Fibroblast of gingiva (primary cell): ENCODE measurements around the gene CRYBG1.

Source experiments
- DNase-seq: peaks from one replicate; pipeline ENCODE4 v3.0.0-alpha.2; 2011; ENCODE audit warnings: low read depth

CRYBG1 gene

DNA sequence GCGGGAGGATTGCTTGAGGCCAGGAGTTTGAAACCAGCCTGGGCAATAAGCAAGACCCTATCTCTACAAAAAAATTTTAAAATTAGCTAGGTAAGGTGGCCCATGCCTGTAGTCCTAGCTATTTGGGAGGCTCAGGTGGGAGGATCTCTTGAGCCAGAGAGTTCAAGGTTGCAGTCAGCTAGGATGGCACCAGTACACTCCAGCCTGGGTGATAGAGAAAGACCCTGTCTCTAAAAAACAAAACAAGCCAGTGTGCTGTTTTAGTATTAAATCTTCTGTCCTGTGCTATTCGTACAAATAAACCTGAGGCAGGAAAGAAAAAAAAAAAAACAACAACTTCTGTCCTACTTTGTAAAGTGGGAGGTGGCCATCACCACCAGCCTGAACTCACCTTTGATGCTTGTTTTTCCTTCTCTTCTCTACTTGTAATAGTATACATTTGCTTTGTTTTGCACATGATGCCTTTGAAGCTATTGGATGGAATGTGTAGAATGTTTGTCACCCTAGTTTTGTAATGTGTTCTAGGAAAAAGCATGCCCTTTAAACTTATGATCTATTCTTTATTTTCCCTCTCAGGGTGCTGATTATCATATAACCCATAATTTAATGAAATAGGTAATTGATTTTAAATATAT is 102.5 kb downstream of the CRYBG1 start:
- DNase-seq, result no peak

DNA sequence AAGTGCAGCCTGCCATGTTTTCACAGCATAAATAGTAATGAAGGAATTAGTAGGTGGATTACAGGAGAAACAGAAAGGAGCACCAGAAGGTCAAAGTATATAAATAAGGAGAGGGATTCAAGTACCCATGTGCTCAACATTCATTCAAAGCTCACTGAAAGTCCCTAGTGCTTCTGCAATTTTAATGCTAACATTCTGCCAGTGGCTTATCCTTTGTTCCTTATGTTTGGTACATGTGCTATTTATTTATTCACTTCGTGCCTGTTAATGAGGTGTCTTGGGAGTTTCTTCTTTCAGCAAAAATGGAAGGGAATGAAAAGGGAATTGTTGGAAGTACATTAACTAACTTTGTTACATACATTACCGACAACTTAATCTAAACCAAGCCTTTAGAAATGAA is 105.7 kb downstream of the CRYBG1 start:
- DNase-seq, result no peak

DNA sequence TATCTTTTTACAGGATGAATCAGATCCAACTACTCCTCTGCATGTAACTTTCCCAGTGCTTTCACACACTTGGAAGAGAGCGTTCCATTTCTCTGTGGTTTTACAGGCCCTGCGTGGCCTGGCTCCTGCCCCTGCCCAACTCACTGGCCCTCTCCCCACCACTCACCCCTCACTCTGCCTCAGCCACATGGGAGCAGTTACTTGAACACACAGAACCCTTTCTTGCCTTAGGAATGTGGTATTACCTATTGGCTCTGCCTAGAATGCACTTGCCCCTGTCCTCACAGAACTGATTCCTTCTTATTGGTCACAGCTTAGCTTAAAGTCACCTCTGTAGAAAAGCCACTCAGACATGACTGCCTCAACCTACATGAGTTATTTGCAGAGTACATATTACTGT is 108.4 kb downstream of the CRYBG1 start:
- no peak for DNase-seq

- DNase-seq, result no peak
Observed at GRCh38 chr6:106469882-106470281, 109.4 kb downstream of the CRYBG1 start.

GRCh38 chr6:106470316-106470715 is 109.8 kb downstream of the CRYBG1 start:
- DNase-seq, result peak; percentile 26

- no peak for DNase-seq
Observed at GRCh38 chr6:106470811-106471210, 110.3 kb downstream of the CRYBG1 start.

DNA sequence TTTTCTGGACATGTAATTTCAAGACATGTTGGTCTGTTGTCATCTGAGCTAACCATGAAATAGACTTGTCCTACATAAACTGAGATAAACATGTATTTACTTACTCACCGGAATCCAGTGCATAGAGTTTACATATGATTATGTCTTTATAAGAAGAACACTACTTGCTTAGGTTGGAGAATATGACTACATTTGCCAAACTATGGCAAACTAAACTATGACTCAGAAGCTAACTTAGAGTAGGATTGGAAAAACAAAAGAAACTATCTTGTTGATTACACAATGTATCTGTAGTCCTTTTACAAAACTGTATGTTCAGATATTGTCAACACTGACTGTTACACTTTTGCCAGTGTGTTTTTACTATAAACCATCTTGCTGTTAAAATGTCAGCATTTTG is 113.3 kb downstream of the CRYBG1 start:
- peak; percentile 72 for DNase-seq

DNA sequence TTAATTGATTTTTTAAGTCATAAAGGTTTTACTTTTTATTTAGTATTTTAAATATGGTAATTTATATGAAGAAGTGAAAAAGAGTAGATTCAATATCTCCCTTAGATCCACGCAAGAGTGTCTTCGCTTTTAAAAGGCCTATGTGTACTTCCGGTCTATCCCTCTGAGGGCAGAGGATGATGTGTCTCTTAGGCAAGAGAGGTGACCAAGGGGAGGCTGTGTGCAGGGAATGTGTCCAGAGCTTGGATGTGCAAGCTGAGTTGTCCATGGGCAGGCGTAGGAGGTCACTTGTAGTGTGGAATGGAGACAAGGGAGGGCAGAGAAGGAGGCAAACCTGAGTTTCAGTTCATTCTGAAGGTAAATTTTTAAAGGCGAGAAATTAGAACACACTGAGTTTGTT is 113.9 kb downstream of the CRYBG1 start:
- no peak for DNase-seq

GRCh38 chr6:106475284-106475683 is 114.8 kb downstream of the CRYBG1 start:
- no peak for DNase-seq

DNA sequence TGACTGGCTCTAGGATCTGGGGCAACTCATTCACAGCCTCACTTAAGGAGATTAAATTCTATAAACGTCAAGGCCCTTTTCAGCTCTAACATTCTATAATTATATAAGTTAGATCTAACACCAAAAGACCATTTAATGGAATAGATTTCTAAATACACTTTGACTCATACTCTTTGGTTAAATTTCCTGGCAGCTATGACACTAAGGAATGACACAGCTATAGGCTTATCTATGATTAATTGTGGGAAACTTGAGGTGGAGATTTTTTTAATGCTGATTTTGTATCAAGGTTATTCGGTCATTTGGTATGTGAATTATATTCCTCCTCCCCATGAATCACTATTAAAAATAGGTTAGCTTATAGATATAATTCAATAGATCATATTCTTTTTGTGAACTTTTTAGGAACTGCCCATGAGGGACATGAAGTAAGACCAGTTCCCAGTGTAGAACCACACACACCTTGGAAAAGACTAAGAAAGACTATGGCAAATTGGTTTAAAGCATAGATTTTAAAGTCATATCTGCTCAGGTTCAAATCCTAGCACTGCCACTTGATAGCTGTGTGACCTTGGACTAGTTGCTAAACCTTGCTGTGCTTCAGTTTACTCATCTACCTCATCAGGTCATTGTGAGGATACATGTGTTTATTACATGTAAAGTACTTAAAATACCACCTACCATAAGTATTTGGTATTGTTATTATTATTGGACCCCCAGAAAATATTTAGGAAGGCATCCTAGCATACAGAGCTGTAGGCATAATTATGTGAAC is 116.0 kb downstream of the CRYBG1 start:
- no peak for DNase-seq

DNA sequence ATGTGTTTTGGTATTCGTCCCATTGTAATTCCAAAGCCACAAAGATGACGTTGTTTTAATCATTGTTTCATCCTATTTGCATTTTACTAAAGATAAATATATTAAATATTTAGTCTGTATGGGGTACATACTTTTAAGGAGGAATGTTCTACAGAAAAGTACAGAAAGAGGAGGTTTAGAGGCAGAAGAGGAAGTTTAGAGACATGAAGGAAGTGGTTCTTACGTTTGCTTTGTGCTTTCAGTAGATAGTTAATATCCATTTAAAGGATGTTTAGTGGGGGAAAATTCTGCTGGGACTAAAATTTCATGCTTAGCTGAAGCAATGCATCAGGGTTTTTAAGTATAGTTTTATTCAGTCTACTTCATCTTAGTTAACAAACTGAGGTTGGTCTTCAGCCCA is 116.6 kb downstream of the CRYBG1 start:
- no peak for DNase-seq

DNA sequence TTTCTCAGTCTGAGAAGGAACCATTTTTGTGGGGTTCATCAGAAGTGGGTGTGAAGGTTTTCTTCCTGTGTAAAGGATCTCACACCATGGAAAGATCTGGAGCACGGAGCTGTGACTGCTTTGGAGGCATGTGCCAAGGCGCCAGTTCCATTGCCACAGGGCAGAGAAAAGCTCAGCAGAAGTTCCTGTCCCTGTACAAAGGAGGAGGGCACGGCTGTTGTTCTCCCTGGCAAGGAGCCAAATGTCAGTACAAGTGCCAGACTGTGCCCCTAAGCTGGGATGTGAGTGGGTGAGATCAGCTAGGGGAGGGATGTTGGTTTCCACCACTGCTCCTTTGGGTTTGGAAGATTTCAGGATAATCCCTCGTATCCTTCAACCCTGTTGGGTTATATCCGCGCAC is 117.3 kb downstream of the CRYBG1 start:
- no peak for DNase-seq

GRCh38 chr6:106486236-106486635 is 125.7 kb downstream of the CRYBG1 start:
- no peak for DNase-seq

- no peak for DNase-seq
Observed at GRCh38 chr6:106488494-106489370, 128.2 kb downstream of the CRYBG1 start.

DNA sequence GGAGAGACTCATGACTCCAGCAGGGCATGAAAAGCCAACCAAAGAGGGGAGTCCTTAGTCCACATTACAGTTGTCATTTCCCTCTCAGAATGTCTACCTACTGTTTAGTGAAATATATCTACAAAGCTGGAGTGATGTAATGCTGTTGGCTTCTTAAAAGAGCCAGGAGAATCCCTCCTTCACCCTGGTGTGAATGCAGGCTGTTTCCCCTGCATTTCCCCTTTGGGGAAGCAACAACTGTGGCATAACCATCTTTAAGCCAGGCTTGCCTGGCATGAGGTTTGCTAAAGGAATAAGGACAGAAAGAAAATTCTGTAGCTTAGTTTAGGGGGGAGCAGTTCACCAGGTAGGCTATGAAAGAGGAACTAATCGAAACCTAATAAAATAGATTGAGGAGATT is 129.5 kb downstream of the CRYBG1 start:
- DNase-seq, result no peak

DNA sequence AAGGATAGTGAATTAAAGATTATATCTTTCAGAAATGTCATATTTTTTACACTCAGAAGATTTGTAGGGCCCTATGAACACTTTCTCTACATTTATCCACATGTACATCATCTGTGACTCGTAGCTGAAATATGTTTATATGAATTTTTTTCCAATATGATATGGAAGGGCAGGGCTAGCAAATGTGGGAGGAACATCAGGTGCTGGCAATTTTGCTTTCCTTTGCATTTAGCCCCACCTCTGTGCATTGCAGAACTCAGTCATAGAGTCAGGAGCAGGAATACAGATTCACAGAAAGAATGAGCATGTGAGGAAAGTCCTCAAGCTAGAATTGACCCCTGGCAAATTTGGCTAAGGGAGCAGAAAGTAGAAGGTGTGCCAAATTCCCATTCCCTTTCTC is 129.9 kb downstream of the CRYBG1 start:
- DNase-seq, result no peak

DNA sequence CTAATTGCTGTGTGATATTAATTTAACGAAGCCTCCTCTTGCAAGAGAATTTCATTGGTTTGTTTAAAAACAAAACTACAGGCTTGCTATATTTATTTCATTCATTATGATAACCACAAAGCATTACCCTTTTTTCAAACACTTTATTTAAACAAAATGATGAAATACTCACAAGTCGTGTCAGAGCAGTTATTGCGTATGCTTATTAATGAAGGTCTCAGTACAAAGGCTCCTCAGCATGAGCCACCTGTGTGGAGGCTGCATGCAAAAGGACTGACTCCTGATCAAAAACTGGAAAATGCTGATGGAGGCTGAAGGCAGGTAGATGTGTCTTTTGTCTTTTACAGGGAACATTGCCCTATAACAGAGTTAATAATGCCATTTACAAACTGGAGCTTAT is 130.5 kb downstream of the CRYBG1 start:
- DNase-seq, result no peak

- no peak for DNase-seq
Observed at GRCh38 chr6:106495014-106495413, 134.5 kb downstream of the CRYBG1 start.

DNA sequence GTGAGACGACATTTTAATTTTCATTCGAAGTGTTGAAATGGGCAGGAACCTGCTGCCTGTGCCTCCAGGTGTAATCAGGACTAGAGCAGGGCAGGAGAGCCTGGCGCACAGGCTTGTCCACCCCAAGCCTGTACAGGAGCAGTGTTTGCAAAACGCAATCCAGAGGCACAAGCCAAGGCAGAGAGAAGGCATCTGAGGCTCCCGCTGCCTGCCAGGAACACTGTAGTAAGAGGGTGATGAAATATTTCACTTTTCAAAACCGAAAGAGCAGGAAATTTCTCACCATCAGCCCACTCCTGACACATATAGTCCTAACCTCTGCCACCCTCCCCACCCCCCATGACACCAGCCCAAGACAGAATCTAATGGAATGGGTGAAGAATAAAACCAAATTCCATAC is 136.3 kb downstream of the CRYBG1 start:
- DNase-seq, result no peak

GRCh38 chr6:106501960-106502371 is 141.4 kb downstream of the CRYBG1 start:
- peak; percentile 65 for DNase-seq

DNA sequence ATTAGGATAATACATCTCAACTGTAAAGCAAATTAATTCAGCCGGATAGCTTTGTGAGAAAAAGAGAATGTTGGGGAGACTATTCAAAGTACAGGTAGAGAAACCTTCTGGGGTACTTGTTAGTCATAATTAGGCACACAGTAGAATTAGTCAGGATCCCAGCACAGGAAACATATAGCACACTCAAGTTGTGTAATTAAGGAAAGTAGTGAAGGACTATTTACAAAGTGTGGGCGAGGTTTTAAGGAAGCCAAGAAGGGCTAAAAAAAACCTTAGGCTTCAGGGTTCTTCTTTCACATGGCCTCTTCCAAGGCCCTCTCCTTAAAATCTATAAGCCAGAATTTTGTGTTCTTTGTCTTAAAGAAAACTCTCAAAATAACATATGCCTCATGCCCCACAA is 142.0 kb downstream of the CRYBG1 start:
- DNase-seq, result no peak

DNA sequence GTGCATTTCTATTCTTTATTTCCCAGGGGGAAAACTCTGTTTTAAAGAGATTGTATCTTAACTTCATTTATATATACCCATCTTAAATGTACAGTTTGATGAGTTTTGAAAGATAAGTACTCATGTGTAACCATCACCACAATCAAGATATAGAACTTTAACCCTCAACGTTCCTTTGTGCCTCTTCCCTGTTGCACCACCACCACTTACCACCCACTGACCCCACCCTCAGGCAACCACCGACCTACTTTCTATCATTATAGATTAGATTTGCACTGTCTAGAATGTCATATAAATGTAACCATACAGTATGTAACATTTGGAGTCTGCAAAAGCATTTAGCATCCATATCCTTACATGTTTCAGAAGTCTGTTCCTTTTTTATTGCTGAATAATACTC is 147.8 kb downstream of the CRYBG1 start:
- no peak for DNase-seq

- peak; percentile 64 for DNase-seq
Observed at GRCh38 chr6:106508834-106509233, 148.3 kb downstream of the CRYBG1 start.
